MCF 10A (cell line): Measurements from ENCODE around the gene IGFL1. TPM values are rescaled to one million over a fixed set of nuclear protein-coding genes. Genes with fewer than 3 reads are reported as not detected.

Experiments
- BruUV-seq: library from RNA; stranded (reverse); fragments of 400-500 nt; replicated peaks from 2 replicates; lab custom pipeline; 2021; lab: Mats Ljungman, UMichigan
- CTCF ChIA-PET: fragments of 300-600 bp; sonication (Branson Sonifier 250); formaldehyde crosslinking; extraction: SDS; loops from one replicate; lab custom pipeline; 2021; ENCODE audit warnings: antibody characterized with exemption, inconsistent platforms; lab: Yijun Ruan, JAX
- POLR2A ChIA-PET: fragments of 300-600, 350-650 bp; sonication (Branson Sonifier 250); formaldehyde crosslinking; extraction: SDS; loops from one replicate; lab custom pipeline; 2020; ENCODE audit warnings: antibody characterized with exemption, inconsistent platforms; lab: Yijun Ruan, JAX
- DNase-seq: peaks from one replicate; pipeline ENCODE4 v3.0.0-alpha.2; 2018; ENCODE audit not compliant: unreplicated experiment
- H3K27ac Mint-ChIP-seq: one replicate; pipeline ENCODE4 v1.8.0; 2022; ENCODE audit warnings: mild to moderate bottlenecking, low read depth, mixed read lengths; ENCODE audit not compliant: unreplicated experiment
- H3K27me3 Mint-ChIP-seq: one replicate; pipeline ENCODE4 v1.8.0; 2022; ENCODE audit warnings: mixed read lengths; ENCODE audit not compliant: insufficient read depth, unreplicated experiment
- H3K36me3 Mint-ChIP-seq: one replicate; pipeline ENCODE4 v1.8.0; 2022; ENCODE audit warnings: mild to moderate bottlenecking, moderate library complexity, mixed read lengths; ENCODE audit not compliant: insufficient read depth, unreplicated experiment
- H3K4me1 Mint-ChIP-seq: one replicate; pipeline ENCODE4 v1.8.0; 2022; ENCODE audit warnings: mixed read lengths; ENCODE audit not compliant: insufficient read depth, unreplicated experiment
- H3K4me3 Mint-ChIP-seq: one replicate; pipeline ENCODE4 v1.8.0; 2022; ENCODE audit warnings: mild to moderate bottlenecking, moderate library complexity, mixed read lengths; ENCODE audit not compliant: unreplicated experiment
- H3K9me3 Mint-ChIP-seq: one replicate; pipeline ENCODE4 v1.8.0; 2022; ENCODE audit warnings: mixed read lengths; ENCODE audit not compliant: unreplicated experiment
- CTCF ChIP-seq: fragments of 200-600 bp; IDR thresholded peaks from one replicate; pipeline ENCODE4 v1.8.0; 2022; ENCODE audit warnings: antibody characterized with exemption, mild to moderate bottlenecking; ENCODE audit not compliant: unreplicated experiment
- intact Hi-C: fragments of 100-400 bp; cut with micrococcal nuclease; formaldehyde crosslinking; loops from 2 replicates; pipeline ENCODE4 v1.14.1; 2022
- total RNA-seq: library from RNA; stranded (reverse); gene quantifications from 2 replicates; pipeline ENCODE4 v1.2.3, GENCODE V29; 2022

Gene IGFL1
- total RNA-seq, 1 experiment from 2014 or later = not detected

GRCh38 chr19:46202426-46202825 is 27.1 kb upstream of the IGFL1 start:
- TF ChIP-seq CTCF = no peak
- H3K36me3 Mint-ChIP-seq = no peaks in the 10 kb centered on the region
- peaks cover 60% of the 10 kb centered on the region for H3K4me1 Mint-ChIP-seq
- POLR2A ChIA-PET = interaction anchor here (1.2 kb wide), 1 partner anchor 9 kb away, joined by 5 read pairs; no protein-coding TSS in a partner anchor
- BruUV-seq = TSS peak; percentile 62
- no peaks in the 10 kb centered on the region for H3K27me3 Mint-ChIP-seq
- peak overlapping the region; percentile 29 for H3K27ac Mint-ChIP-seq
- CTCF ChIA-PET = interaction anchor here (0.8 kb wide), 1 partner anchor 62 kb away, joined by 3 read pairs; no protein-coding TSS in a partner anchor
- no peaks in the 10 kb centered on the region for H3K9me3 Mint-ChIP-seq
- no peak for DNase-seq
- intact Hi-C loops = no loop called here
- peak overlapping the region; percentile 52 for H3K4me3 Mint-ChIP-seq

- ChIA-PET POLR2A (interaction anchor here (0.6 to 4.1 kb wide), 2 partner anchors 10 to 133 kb away, joined by 3 to 32 read pairs; no protein-coding TSS in a partner anchor), CTCF (interaction anchor here (0.5 to 0.9 kb wide), 3 partner anchors 14 to 192 kb away, joined by 3 to 4 read pairs (median 3); no protein-coding TSS in a partner anchor)
- no TSS peak for BruUV-seq
- Mint-ChIP-seq H3K27me3 (no peaks in the 10 kb centered on the region), H3K27ac (peak overlapping the region; percentile 29), H3K9me3 (no peaks in the 10 kb centered on the region), H3K4me3 (peak overlapping the region; percentile 52), H3K36me3 (no peaks in the 10 kb centered on the region), H3K4me1 (peaks cover 52% of the 10 kb centered on the region)
- TF ChIP-seq CTCF = no peak
- intact Hi-C loops = no loop called here
- DNase-seq = no peak
These were observed 26.4 kb upstream of the IGFL1 start for GRCh38 chr19:46202872-46203860.

GRCh38 chr19:46204008-46204407 is 25.5 kb upstream of the IGFL1 start:
- Mint-ChIP-seq H3K4me1 (peaks cover 46% of the 10 kb centered on the region), H3K27ac (no peak overlapping the region), H3K36me3 (no peaks in the 10 kb centered on the region), H3K4me3 (no peak overlapping the region), H3K27me3 (no peaks in the 10 kb centered on the region), H3K9me3 (no peaks in the 10 kb centered on the region)
- ChIA-PET CTCF (interaction anchor here (0.7 to 0.8 kb wide), 2 partner anchors 13 to 15 kb away, joined by 3 read pairs; no protein-coding TSS in a partner anchor), POLR2A (interaction anchor here (4.1 kb wide), 1 partner anchor 10 kb away, joined by 32 read pairs; no protein-coding TSS in a partner anchor)
- BruUV-seq = no TSS peak
- no peak for TF ChIP-seq CTCF
- DNase-seq = no peak
- intact Hi-C loops = no loop called here
